AG04449 (cell line): ENCODE measurements around the gene SMAD4.
"Not testable (repeated sequence)": the region's sequence is repeated elsewhere in the genome, so short reads cannot be mapped to it uniquely, and the experiment has no call there.

Experiments used
- CTCF ChIA-PET: fragments of 350-600 bp; formaldehyde crosslinking; extraction: SDS; loops from one replicate; lab custom pipeline; 2021; ENCODE audit warnings: antibody characterized with exemption; lab: Yijun Ruan, JAX
- POLR2A ChIA-PET: fragments of 400-600, 350-600 bp; formaldehyde crosslinking; extraction: SDS; loops from one replicate; lab custom pipeline; 2020; ENCODE audit warnings: antibody characterized with exemption, inconsistent platforms; lab: Yijun Ruan, JAX
- DNase-seq: peaks from one replicate; pipeline ENCODE4 v3.0.0-alpha.2; 2010; ENCODE audit warnings: low read depth, low spot score
- H3K4me3 ChIP-seq: 2 replicates; pipeline ENCODE4 v1.5.1; 2011; ENCODE audit warnings: low read depth, mild to moderate bottlenecking, control low read depth, low read length
- CTCF ChIP-seq: IDR thresholded peaks from one replicate; pipeline ENCODE4 v1.5.1; 2011; ENCODE audit warnings: mild to moderate bottlenecking, moderate library complexity, low read length, control low read depth, inconsistent platforms; ENCODE audit not compliant: insufficient read depth; ENCODE audit errors: missing control alignments

SMAD4 gene

GRCh38 chr18:51091270-51091669 is 61.3 kb downstream of the SMAD4 start:
- DNase-seq: no peak
- TF ChIP-seq CTCF: no peak
- no peak overlapping the region for H3K4me3 ChIP-seq
- ChIA-PET POLR2A (no interaction called here), CTCF (no interaction called here)

GRCh38 chr18:51092117-51092516 is 62.1 kb downstream of the SMAD4 start:
- CTCF ChIA-PET: no interaction called here
- no peak for DNase-seq
- no peak for TF ChIP-seq CTCF
- POLR2A ChIA-PET: no interaction called here
- H3K4me3 ChIP-seq: no peak overlapping the region

GRCh38 chr18:51092967-51093366 is 63.0 kb downstream of the SMAD4 start:
- DNase-seq, H3K4me3 ChIP-seq, POLR2A ChIA-PET, CTCF ChIA-PET: not testable (repeated sequence)

GRCh38 chr18:51097021-51097822 is 67.2 kb downstream of the SMAD4 start:
- CTCF ChIA-PET: interaction anchor here (3.3 kb wide), 1 partner anchor 13 kb away, joined by 11 read pairs; no protein-coding TSS in a partner anchor
- POLR2A ChIA-PET: no interaction called here

GRCh38 chr18:51098082-51098481 is 68.1 kb downstream of the SMAD4 start:
- no peak for TF ChIP-seq CTCF
- H3K4me3 ChIP-seq: no peak overlapping the region
- ChIA-PET POLR2A (interaction anchor here (0.8 kb wide), 1 partner anchor 189 kb away, joined by 3 read pairs; no protein-coding TSS in a partner anchor), CTCF (interaction anchor here (3.3 kb wide), 1 partner anchor 12 kb away, joined by 11 read pairs; no protein-coding TSS in a partner anchor)
- no peak for DNase-seq

More at GRCh38 chr18:51097021-51097822, 67.2 kb downstream of the SMAD4 start:
- no peak for TF ChIP-seq CTCF
- H3K4me3 ChIP-seq: no peak overlapping the region
- no peak for DNase-seq

GRCh38 chr18:51098513-51098912 is 68.5 kb downstream of the SMAD4 start:
- no peak overlapping the region for H3K4me3 ChIP-seq
- TF ChIP-seq CTCF: no peak
- no peak for DNase-seq
- ChIA-PET POLR2A (interaction anchor here (0.8 kb wide), 1 partner anchor 189 kb away, joined by 3 read pairs; no protein-coding TSS in a partner anchor), CTCF (interaction anchor here (3.1 to 3.3 kb wide), 2 partner anchors 11 to 12 kb away, joined by 11 to 12 read pairs; no protein-coding TSS in a partner anchor)
